PC-3 (cell line): ENCODE measurements around the gene WFDC9.

Source experiments
- EZH2 ChIP-seq: fragments of 300-600 bp; sonication (generic); IDR thresholded peaks from one replicate; pipeline ENCODE4 v1.6.1; 2017; ENCODE audit warnings: antibody characterized with exemption, mild to moderate bottlenecking, low read length; ENCODE audit not compliant: unreplicated experiment
- TF ChIP-seq, protein P1 (sequence below): fragments of 300-600 bp; sonication (generic); conservative IDR thresholded peaks from 2 replicates; pipeline ENCODE4 v1.5.1; 2017; ENCODE audit warnings: antibody characterized with exemption, low read depth, mild to moderate bottlenecking, low read length

DNA sequence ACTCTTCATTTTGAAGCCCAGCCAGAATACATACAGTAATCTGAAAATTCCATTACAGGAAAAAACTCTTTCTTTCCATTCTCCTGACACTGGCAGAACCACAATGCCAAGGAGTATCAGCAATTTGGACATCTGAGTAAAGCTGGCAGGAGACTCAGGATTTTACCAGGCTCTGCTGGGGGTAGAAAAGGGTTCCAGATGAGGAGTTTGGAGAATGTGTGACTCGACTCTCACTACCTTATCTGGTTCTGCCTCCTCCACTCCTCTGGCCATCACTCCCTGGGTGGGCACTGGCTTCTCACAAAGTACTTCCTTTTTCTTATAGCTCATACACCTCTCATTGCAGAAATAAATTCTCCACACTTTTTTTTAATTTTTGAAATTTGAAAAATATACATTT, 41.4 kb downstream of the WFDC9 start:
- TF ChIP-seq EZH2: no peak
- TF ChIP-seq, protein P1, sequence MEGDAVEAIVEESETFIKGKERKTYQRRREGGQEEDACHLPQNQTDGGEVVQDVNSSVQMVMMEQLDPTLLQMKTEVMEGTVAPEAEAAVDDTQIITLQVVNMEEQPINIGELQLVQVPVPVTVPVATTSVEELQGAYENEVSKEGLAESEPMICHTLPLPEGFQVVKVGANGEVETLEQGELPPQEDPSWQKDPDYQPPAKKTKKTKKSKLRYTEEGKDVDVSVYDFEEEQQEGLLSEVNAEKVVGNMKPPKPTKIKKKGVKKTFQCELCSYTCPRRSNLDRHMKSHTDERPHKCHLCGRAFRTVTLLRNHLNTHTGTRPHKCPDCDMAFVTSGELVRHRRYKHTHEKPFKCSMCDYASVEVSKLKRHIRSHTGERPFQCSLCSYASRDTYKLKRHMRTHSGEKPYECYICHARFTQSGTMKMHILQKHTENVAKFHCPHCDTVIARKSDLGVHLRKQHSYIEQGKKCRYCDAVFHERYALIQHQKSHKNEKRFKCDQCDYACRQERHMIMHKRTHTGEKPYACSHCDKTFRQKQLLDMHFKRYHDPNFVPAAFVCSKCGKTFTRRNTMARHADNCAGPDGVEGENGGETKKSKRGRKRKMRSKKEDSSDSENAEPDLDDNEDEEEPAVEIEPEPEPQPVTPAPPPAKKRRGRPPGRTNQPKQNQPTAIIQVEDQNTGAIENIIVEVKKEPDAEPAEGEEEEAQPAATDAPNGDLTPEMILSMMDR: no peak
